ENCODE data around the gene CFAP126. TPM values are rescaled to one million over a fixed set of nuclear protein-coding genes. Genes with fewer than 3 reads are reported as not detected.

CFAP126 gene
- total RNA-seq, 1 donor from 2014 or later, result not detected

DNA sequence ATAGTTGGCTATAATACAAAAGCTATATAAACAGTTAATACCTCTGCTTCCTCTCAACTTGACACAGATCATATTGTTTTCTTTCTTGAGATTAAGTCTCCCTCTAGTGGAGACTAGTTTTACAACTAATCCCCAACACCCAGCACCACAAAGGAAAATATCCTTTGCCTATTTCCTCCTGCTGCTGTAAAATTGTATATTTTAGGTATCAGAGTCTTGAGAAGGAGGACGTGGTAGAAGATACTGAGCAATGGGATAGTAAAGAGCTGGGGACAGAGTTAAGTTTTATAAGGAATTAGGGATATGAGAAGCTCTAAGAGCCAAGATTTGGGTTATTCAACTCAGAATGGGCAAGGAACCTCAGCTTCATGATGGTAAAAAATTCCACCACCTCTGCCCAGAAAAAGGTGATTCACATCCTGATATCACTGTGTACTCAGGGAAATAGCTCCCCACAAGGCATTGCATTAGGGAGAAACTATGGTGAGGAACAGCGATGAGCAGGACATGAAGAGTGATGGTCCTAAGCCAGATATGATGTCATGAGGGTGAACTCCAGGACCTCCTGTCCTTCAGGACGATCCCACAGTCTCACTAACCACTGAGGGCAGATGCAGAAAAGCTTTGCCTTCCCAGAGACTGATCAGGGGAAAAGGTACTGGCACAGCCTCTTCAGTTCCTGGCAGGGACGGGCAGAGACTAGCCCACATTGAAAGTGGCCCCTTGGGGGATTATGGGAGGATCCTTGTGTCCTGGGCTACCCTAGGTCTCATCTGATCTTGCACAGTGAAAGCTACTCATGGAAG is 14.7 kb upstream of the CFAP126 start:
- DNase-seq (ENCODE audit: low read depth), result no peak
- Histone ChIP-seq H3K36me3 (ENCODE audit: control insufficient read depth, insufficient read depth, low read length) (no peaks in the 10 kb centered on the region), H3K4me3 (ENCODE audit: low read depth, low read length) (no peak overlapping the region), H3K27me3 (ENCODE audit: control insufficient read depth, insufficient read depth, low read length) (no peaks in the 10 kb centered on the region)
- TF ChIP-seq, protein P1, sequence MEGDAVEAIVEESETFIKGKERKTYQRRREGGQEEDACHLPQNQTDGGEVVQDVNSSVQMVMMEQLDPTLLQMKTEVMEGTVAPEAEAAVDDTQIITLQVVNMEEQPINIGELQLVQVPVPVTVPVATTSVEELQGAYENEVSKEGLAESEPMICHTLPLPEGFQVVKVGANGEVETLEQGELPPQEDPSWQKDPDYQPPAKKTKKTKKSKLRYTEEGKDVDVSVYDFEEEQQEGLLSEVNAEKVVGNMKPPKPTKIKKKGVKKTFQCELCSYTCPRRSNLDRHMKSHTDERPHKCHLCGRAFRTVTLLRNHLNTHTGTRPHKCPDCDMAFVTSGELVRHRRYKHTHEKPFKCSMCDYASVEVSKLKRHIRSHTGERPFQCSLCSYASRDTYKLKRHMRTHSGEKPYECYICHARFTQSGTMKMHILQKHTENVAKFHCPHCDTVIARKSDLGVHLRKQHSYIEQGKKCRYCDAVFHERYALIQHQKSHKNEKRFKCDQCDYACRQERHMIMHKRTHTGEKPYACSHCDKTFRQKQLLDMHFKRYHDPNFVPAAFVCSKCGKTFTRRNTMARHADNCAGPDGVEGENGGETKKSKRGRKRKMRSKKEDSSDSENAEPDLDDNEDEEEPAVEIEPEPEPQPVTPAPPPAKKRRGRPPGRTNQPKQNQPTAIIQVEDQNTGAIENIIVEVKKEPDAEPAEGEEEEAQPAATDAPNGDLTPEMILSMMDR (IDR thresholded peaks at IDR 0.05; ENCODE audit: insufficient read depth, low read length, poor library complexity, severe bottlenecking), result peak; percentile 43

DNA sequence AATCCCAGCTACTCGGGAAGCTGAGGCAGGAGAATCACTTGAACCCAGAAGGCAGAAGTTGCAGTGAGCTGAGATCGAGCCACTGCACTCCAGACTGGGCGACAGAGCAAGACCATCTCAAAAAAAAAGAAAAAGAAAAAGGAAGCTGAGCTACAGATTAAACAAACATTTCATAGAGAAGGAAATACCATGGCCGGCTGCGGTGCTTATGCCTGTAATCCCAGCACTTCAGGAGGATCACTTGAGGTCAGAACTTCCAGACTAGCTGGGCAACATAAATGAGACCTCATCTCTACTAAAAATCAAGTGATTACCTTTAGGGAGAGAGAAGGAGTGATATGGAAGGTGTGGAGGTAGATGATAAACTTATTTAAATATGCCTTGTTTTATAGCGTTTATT is 14.0 kb upstream of the CFAP126 start:
- Histone ChIP-seq H3K36me3 (ENCODE audit: control insufficient read depth, insufficient read depth, low read length) (no peaks in the 10 kb centered on the region), H3K4me3 (ENCODE audit: low read depth, low read length) (no peak overlapping the region), H3K27me3 (ENCODE audit: control insufficient read depth, insufficient read depth, low read length) (no peaks in the 10 kb centered on the region)
- no peak for DNase-seq (ENCODE audit: low read depth)
- TF ChIP-seq, protein P1 (IDR thresholded peaks at IDR 0.05; ENCODE audit: insufficient read depth, low read length, poor library complexity, severe bottlenecking), result no peak

DNA sequence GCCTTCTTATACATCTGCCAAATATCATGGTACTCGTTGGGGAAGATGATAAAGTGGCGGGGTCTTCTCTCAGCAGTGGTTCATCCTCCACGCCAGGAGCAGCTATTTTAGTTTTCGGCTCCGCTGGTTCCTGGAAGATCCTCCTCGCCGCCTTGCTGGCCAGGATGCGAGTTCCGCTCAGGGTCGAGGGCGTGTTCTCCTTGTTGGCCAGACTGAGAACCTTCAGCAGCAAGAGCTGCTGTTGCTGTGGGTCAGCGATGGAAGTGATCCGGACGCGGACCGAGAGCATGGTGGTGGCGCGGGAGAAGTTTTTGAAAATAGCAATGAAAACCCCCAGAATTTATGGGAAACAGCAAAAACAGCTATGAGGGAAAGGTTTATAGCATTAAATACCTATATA is 11.4 kb upstream of the CFAP126 start:
- H3K36me3 ChIP-seq (ENCODE audit: control insufficient read depth, insufficient read depth, low read length), result no peaks in the 10 kb centered on the region
- TF ChIP-seq, protein P1 (IDR thresholded peaks at IDR 0.05; ENCODE audit: insufficient read depth, low read length, poor library complexity, severe bottlenecking), result no peak
- DNase-seq (ENCODE audit: low read depth), result no peak
- H3K4me3 ChIP-seq (ENCODE audit: low read depth, low read length), result no peak overlapping the region
- H3K27me3 ChIP-seq (ENCODE audit: control insufficient read depth, insufficient read depth, low read length), result no peaks in the 10 kb centered on the region

DNA sequence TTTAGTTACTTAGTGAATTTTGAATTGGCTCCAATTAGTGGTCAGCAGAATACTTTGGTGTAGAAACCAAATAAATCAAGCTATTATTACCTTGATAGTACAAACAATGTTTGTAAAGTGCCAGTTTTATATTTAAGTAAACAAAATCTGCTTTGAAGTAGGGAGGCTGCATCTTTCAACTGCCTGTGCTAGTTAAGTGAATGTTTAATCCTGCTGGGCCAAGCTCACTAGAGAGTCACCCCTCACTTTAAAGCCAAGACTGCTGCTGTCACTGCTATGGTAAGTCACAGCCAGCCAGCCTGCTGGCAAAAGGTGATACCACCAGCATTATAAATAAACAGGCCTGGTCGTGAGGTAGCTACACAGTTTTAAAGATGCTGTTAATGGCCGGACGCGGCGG is 10.3 kb upstream of the CFAP126 start:
- Histone ChIP-seq H3K4me3 (ENCODE audit: low read depth, low read length) (no peak overlapping the region), H3K27me3 (ENCODE audit: control insufficient read depth, insufficient read depth, low read length) (no peaks in the 10 kb centered on the region), H3K36me3 (ENCODE audit: control insufficient read depth, insufficient read depth, low read length) (no peaks in the 10 kb centered on the region)
- no peak for DNase-seq (ENCODE audit: low read depth)
- TF ChIP-seq, protein P1 (IDR thresholded peaks at IDR 0.05; ENCODE audit: insufficient read depth, low read length, poor library complexity, severe bottlenecking), result no peak

DNA sequence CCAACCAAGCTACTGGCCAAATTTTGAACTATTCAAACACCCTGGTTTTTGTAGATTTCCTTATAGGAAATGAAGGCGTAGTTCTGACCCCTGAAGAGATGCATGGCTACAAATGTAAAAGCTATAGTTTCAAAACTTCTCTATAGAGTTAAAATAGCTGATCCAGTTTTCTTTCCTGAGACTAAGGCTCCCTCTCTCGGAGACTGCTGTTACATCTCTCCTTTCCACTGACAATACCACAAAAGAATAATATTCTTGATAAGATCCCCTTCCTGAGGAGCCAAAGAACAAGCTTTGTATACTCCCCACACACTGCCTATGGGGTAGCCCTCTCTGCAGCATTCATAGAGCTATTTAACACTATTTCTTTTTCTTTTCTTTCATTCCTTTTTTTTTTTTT is 6.7 kb upstream of the CFAP126 start:
- DNase-seq (ENCODE audit: low read depth), result no peak
- no peak overlapping the region for H3K4me3 ChIP-seq (ENCODE audit: low read depth, low read length)
- TF ChIP-seq, protein P1 (IDR thresholded peaks at IDR 0.05; ENCODE audit: insufficient read depth, low read length, poor library complexity, severe bottlenecking), result peak; percentile 12
- H3K27me3 ChIP-seq (ENCODE audit: control insufficient read depth, insufficient read depth, low read length), result no peaks in the 10 kb centered on the region
- H3K36me3 ChIP-seq (ENCODE audit: control insufficient read depth, insufficient read depth, low read length), result no peaks in the 10 kb centered on the region

DNA sequence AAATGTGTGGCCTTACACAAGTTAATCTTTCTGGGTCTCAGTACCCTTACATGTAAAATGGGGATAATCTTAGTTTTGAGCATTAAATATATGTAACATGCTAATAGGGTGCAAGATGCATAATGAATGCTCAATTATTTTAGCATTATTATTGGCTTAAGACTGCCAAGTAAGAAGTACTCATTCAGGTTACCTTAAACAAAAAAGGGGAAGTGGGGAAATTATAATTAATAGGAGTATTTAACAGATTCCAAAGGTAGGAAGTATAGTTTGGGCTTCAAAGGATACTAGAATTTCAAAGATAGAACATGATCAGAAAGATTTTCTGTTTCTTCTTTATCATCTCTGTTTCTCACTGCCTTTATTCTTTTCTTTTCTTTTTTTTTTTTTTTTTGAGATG is 5.8 kb upstream of the CFAP126 start:
- H3K4me3 ChIP-seq (ENCODE audit: low read depth, low read length), result no peak overlapping the region
- no peak for DNase-seq (ENCODE audit: low read depth)
- TF ChIP-seq, protein P1 (IDR thresholded peaks at IDR 0.05; ENCODE audit: insufficient read depth, low read length, poor library complexity, severe bottlenecking), result no peak
- no peaks in the 10 kb centered on the region for H3K36me3 ChIP-seq (ENCODE audit: control insufficient read depth, insufficient read depth, low read length)
- H3K27me3 ChIP-seq (ENCODE audit: control insufficient read depth, insufficient read depth, low read length), result no peaks in the 10 kb centered on the region

Measured in kidney epithelial cell (primary cell).